Iris pigment epithelial cell (primary cell): ENCODE data around the gene SENP1.

Experiments
- DNase-seq: peaks from one replicate; pipeline ENCODE4 v3.0.0-alpha.2; 2011; ENCODE audit warnings: low read depth

SENP1 gene

DNA sequence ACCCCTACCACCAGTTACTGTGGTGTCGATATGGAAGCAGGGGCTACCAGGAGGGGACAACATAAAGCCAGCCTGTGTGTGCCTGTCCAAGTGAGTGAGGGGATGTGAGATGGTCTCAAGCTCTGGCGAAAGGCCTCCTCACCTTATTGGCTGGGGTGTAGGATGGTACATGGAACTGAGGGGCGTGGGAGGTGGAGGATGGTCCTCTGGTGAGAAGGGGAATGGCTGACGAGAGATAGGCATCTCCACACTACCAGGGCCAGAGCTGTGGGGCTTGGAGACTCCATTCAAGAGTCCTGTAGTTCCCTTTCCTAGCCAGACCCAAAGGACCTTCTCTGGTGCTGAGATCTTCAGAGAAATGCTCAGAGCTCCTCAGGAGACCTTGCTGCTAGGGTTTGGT is 69.1 kb downstream of the SENP1 start:
- DNase-seq: no peak

DNA sequence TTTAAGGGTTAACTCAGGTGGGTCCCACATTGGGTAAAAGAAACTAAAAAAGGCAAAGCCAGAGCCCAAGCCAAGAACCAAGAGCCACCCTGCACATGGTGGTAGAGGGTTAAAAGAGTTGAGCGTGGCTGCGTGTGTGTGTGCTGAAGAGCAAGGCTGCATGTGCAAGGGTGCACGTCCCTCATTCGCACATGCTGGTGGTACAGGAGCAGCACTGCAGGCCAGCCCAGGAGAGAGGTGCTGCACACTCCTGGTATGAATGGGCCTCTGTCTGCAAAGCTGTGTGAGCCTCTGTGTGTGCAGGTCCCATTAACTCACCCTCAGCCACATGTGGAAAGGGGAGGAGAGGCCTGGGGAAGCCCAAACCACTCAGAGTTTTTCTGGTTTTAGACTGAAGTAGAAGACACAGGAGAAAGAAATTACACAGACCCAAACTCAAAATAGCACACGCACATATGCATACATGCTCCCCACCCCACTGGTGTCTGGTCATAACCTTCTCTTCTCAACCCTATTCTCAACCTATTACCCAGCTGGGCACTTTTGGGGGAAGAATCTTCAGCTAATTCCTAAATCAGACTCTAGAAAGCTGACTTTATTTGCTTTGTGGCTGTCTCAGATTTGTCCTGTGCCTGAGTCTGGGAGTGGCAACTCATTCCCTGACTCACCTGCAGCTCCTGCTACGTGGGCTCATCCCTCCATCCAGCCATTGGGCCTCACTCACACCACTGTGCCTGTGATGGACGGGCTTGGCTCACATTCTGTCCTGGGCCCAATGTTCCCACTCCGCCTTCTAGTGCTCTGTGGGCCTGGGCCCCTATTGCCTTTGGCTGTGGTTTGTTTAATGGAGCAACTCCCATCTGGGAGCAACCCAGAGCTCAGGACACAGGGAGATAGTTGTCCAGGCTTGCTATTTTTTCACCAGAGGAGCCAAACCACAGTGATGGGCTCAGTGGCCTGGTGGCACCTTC is 70.8 kb downstream of the SENP1 start:
- DNase-seq: no peak

DNA sequence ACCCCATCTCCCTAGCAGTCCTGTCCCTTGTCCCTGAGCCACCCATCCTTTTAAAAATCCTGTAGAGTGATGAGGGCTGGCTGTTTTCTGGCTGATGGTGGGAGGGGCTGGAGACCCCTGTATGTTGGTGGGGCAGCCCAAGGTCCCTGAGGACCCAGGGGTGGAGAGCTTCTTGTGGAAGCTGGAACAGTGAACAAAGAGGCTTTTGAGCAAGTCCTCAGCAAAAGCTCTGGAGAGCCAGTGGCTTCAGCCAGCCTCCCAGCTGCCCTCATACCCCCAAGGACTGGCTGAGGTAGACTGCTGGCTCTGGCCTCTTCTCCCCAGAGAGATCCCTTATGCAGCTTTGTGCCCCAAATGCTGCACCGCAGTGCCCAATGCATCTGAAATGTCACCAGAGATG is 72.4 kb downstream of the SENP1 start:
- DNase-seq: no peak

DNA sequence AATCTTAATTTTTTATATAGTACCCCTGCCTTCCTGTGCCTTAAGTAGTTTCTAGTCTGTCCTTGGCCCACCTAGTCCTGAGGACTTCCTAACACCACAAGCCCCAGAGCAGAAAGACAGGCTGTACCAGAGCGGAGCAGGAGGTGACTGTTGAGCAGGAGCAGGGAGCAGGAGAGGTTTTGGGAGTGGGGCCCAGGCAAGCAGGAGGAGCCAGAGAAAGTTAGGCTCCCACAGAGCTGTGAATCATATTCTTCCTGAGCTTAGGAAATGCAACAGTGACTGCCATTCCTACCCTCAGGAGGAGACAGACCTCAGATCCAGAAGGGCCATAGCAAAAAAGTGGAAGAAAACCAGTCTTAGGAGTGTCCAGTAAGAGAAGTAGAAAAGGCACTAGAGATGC is 73.3 kb downstream of the SENP1 start:
- no peak for DNase-seq

GRCh38 chr12:48031135-48031960 is 74.5 kb downstream of the SENP1 start:
- no peak for DNase-seq

GRCh38 chr12:48030173-48030650 is 75.7 kb downstream of the SENP1 start:
- DNase-seq: no peak

DNA sequence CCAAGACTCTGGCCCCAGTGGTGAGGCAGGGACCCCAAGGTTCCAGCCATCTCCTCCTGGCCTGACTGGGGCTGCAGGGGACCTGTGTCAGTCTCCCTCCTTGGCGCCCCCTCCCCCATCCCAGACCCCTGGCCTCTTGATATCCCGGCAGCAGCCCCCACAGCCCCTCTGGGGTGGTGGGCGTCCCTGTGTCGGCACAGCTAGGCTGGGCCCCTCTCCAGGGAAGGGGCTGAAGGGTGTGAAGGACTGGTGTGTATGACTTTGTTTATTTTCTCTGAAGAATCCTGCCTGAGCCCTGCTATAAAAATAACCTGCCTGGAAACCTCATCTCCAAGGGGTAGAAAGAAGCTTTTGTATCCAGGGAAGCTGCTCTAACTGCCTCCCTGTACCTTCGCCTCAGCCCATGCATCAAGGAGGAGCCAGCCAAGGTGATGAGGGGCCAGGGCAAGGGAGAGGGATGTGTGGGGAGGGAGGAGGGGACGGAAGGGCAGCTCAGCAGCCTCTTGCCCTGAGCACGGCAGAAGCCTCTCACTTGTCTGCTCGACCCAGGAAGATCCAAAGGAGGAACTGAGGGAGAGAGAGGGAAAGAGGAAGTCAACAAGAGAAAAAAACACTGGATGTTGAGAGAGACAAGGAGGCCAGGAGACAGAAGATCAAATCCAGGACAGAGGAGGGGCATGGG is 76.2 kb downstream of the SENP1 start:
- DNase-seq: no peak

GRCh38 chr12:48028541-48029431 is 77.1 kb downstream of the SENP1 start:
- no peak for DNase-seq

GRCh38 chr12:48027183-48028002 is 78.5 kb downstream of the SENP1 start:
- no peak for DNase-seq

DNA sequence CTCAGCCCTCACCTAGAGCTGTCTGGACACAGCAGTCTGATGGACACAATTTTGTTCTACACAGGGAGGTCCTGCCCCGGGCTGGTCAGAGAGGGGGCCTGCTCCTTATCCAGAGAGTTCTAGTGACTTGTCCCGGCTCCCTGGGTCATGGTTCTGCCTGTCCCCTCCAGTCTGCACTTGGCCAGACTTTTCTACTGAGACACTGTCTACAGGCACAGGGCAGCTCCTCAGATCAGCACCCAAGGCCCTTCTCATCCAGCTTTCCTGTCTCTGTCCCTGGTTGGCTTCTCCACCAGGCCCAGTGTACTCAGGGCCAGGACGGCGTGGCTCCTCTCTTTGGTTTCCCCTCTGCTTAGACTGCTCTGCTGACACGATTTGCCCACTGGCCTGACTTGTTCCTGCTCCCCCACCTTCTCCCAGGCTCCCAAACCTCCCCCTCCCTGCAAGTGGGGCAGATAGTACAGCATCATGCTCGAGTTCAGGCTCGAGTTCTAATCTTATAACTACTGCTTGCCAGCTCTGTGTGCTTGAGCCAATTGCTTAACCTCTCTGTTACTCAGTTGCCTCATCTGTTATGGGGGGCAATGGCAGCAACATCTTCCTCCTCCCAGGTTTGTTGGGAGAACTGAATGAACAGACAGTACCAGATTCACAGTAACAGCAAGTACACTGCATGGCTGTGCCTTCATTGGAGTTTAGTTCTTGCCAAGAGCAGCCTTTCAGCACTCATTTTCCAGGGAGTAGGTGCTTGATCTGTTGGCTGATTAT is 79.6 kb downstream of the SENP1 start:
- DNase-seq: no peak

- DNase-seq: no peak
Measured at GRCh38 chr12:48025281-48025680, 80.6 kb downstream of the SENP1 start.

DNA sequence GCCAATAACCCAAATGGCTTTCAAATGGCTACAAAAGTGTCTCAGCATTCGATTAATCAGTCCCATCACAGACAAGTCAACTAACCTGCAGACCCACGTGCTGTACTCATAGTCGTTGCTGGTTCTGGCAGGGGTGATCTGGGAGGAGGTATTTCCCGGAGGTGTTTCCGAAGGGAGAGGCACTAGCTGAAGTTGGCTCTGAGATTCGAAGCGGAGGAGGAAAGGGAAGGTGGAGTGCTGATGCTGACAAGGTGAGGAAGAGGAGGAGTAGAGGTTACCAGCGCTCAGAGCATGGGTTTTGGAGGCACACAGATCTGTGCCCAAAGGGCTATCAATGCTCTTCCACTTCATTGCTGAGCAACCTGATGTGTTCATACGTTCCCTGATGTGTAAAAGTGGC is 81.1 kb downstream of the SENP1 start:
- DNase-seq: no peak

- DNase-seq: no peak
Measured at GRCh38 chr12:48023386-48023785, 82.5 kb downstream of the SENP1 start.

GRCh38 chr12:48022676-48023385 is 83.0 kb downstream of the SENP1 start:
- no peak for DNase-seq

- DNase-seq: no peak
Measured at GRCh38 chr12:48022180-48022521, 83.7 kb downstream of the SENP1 start.

DNA sequence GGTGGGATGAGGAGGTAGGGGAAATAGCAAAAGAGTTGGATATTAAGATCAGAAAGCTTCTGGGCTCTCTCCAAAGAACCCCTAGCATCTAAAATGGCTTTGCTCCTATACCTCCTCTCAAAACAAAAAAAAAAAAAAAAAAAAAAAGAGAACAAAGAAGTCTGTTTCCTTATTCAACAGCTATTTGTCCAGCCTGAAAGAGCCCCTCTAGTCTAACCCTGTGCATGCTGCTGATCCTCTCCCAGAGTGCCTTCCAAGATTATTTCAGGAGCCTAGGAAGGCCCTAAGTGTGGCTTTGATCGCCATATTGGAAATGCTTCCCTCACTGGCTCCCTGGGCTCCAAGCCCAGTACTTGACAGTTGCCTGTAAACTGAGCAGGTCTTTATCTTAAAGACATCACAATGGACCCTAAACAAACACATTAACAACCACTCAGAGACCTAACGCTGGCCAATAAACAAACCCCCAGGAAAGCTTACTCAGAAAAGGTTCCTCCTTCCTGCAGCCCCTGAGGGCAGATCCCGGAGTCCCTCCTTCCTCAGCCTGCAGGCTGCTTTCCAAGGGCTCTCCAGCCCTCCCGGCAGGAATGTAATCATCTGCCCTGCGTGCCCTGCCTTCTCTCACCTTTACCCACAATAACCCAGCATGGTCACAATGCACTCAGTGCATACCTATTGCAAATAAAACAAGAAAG is 84.2 kb downstream of the SENP1 start:
- DNase-seq: no peak

GRCh38 chr12:48019639-48020265 is 86.1 kb downstream of the SENP1 start:
- DNase-seq: no peak

DNA sequence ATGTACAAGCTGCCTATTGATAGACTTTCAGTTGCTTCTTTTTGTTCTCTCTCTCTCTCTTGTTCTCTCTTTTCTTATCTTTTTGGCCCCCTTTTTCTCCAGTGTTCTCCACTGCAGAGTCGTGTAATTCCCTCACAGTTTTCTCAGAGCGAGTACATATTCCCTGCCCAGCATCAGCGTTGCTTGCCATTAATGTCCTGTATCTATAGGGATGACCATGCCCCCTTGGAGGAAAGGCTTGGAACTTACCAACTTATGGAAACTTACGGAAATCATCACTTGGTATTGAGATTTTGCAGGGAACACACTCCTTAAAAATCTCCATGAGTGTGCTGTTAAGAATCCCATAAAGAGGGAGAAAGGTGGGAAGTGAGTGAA is 87.3 kb downstream of the SENP1 start:
- DNase-seq: no peak
